Bronchus fibroblast of lung (primary cell): ENCODE data around the gene TMEM239. TPM values are rescaled to one million over a fixed set of nuclear protein-coding genes. Genes with fewer than 3 reads are reported as not detected.

Source experiments
- total RNA-seq: library from RNA; depleted of rRNA; stranded (reverse); fragments of >200 nt; gene quantifications from 2 replicates; pipeline ENCODE4 v1.2.3, GENCODE V29; 2015

TMEM239 gene
- not detected in 2 replicates for total RNA-seq

GRCh38 chr20:2816030-2816582, at the start of gene TMEM239:
TMEM239 (plus strand) TSS chr20:2816364; CDS start chr20:2816555, 191 bp downstream.

GRCh38 chr20:2800521-2801285, 15.5 kb upstream of the TMEM239 start, which contains the start of gene CPXM1:
CPXM1 (minus strand) TSS chr20:2800627; CDS start chr20:2800572, 55 bp downstream.

DNA sequence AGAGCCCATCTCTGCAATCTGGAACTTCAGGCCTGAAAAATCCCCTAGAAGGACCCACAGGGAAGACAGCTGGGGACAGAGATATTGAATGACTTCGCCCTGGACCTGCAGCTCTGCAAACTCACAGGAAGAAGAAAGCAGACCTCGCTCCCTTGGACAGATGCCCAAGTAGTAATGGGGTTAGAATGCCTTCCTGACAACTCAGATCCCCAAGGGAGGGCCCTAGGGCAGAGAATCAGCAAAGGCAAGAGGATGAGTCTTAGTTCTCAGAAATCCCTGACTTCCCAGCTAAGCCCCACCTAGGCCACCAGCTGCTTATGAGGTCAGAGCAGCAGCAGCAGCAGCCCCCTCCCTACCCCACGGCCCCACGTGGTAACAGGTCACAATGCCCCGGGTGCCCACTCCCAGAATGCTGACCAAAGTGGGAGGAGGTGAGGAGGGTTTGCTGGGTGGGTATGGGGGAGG, 1.5 kb upstream of the TMEM239 start, which contains the start of gene C20orf141:
Gene C20orf141, plus strand, starts transcription at position 401 of the 465 bp plus-strand sequence. CDS start 198 bp downstream, outside the sequence.

GRCh38 chr20:2840138-2840966, 24.2 kb downstream of the TMEM239 start, which contains the start of the genes PCED1A and VPS16:
PCED1A (minus strand) TSS chr20:2840655; CDS start chr20:2839912, 743 bp downstream.
VPS16 (plus strand) TSS chr20:2840745; CDS start chr20:2840775, 30 bp downstream.

Other genes with a start within 250 kb of the TMEM239 start
- 145 TPM in 2 replicates for gene NOP56, start 163.7 kb upstream of the TMEM239 start, total RNA-seq
- gene IDH3B, start 152.1 kb upstream of the TMEM239 start, total RNA-seq: 102 and 126 TPM in 2 replicates
- gene EBF4, start 123.6 kb upstream of the TMEM239 start, total RNA-seq: 0.34 and 0.45 TPM in 2 replicates
- 4.5 and 5.6 TPM in 2 replicates for gene CPXM1, start 15.7 kb upstream of the TMEM239 start, total RNA-seq
- gene C20orf141, start 1.4 kb upstream of the TMEM239 start, total RNA-seq: not detected in 2 replicates
- 13.8 and 21.7 TPM in 2 replicates for gene PCED1A, start 24.3 kb downstream of the TMEM239 start, total RNA-seq
- gene VPS16, start 24.4 kb downstream of the TMEM239 start, total RNA-seq: 35.3 and 38.5 TPM in 2 replicates
- 31.1 and 31.3 TPM in 2 replicates for gene PTPRA, start 57.1 kb downstream of the TMEM239 start, total RNA-seq
- gene GNRH2, start 227.3 kb downstream of the TMEM239 start, total RNA-seq: not detected in 2 replicates
- 74.9 and 89.9 TPM in 2 replicates for gene MRPS26, start 229.7 kb downstream of the TMEM239 start, total RNA-seq